Neuronal stem cell (in vitro differentiated cells): ENCODE results near the gene CELF1.

Experiments used
- DNase-seq: peaks from one replicate; pipeline ENCODE4 v3.0.0-alpha.2; 2013; ENCODE audit warnings: low spot score
- H2AFZ ChIP-seq: one replicate; pipeline ENCODE4 v1.6.1; 2013; ENCODE audit warnings: mild to moderate bottlenecking, low read length, inconsistent platforms
- H2AK5ac ChIP-seq: 2 replicates; pipeline ENCODE4 v1.6.1; 2013; ENCODE audit warnings: low read depth, mild to moderate bottlenecking, inconsistent platforms, low read length, moderate library complexity, mixed read lengths
- H2BK120ac ChIP-seq: 2 replicates; pipeline ENCODE4 v1.6.1; 2013; ENCODE audit warnings: low read depth, mild to moderate bottlenecking, inconsistent platforms, low read length, moderate library complexity, mixed read lengths
- H2BK12ac ChIP-seq: one replicate; pipeline ENCODE4 v1.6.1; 2013; ENCODE audit warnings: low read length, inconsistent platforms
- H2BK15ac ChIP-seq: 2 replicates; pipeline ENCODE4 v1.6.1; 2013; ENCODE audit warnings: mild to moderate bottlenecking, low read length, inconsistent platforms, mixed read lengths
- H2BK5ac ChIP-seq: one replicate; pipeline ENCODE4 v1.6.1; 2013; ENCODE audit warnings: inconsistent platforms, mild to moderate bottlenecking, low read length, moderate library complexity
- H3K14ac ChIP-seq: one replicate; pipeline ENCODE4 v1.6.1; 2013; ENCODE audit warnings: low read length, inconsistent platforms
- H3K18ac ChIP-seq: 2 replicates; pipeline ENCODE4 v1.6.1; 2013; ENCODE audit warnings: low read length, inconsistent platforms
- H3K23ac ChIP-seq: 2 replicates; pipeline ENCODE4 v1.6.1; 2013; ENCODE audit warnings: low read depth, mild to moderate bottlenecking, mixed read lengths, low read length, inconsistent platforms; ENCODE audit not compliant: poor library complexity
- H3K27ac ChIP-seq: replicated peaks from 3 replicates; pipeline ENCODE4 v1.5.1; 2013; ENCODE audit warnings: low read length, inconsistent platforms
- H3K27me3 ChIP-seq, 3 experiments: 2 replicates each; pipeline ENCODE4 v1.6.1; 2013; ENCODE audit warnings: low read length in 3 of 3, mild to moderate bottlenecking in 2 of 3, inconsistent platforms in 1 of 3, low read depth in 1 of 3, mixed read lengths in 1 of 3, moderate library complexity in 1 of 3; ENCODE audit not compliant: control insufficient read depth in 3 of 3, insufficient read depth in 3 of 3
- H3K36me3 ChIP-seq, 2 donors: replicated peaks in 1 of 2; 2 replicates each; pipeline ENCODE4 v1.6.1; 2013; ENCODE audit warnings: low read length in 2 of 2; ENCODE audit not compliant: control insufficient read depth in 2 of 2, insufficient read depth in 2 of 2
- H3K4ac ChIP-seq: 2 replicates; pipeline ENCODE4 v1.6.1; 2013; ENCODE audit warnings: inconsistent platforms, mild to moderate bottlenecking, low read length, moderate library complexity
- H3K4me1 ChIP-seq, 2 donors: 1 replicate in 1 of 2; 2 replicates in 1 of 2; pipeline ENCODE4 v1.6.1; 2013; ENCODE audit warnings: low read length in 2 of 2, low read depth in 1 of 2; ENCODE audit not compliant: control insufficient read depth in 2 of 2, insufficient read depth in 1 of 2
- H3K4me2 ChIP-seq: one replicate; pipeline ENCODE4 v1.6.1; 2013; ENCODE audit warnings: mild to moderate bottlenecking, low read length, inconsistent platforms; ENCODE audit not compliant: insufficient read depth, poor library complexity, severe bottlenecking
- H3K4me3 ChIP-seq, 2 donors: 2 replicates each; pipeline ENCODE4 v1.5.1; 2013; ENCODE audit warnings: low read length in 2 of 2, mild to moderate bottlenecking in 2 of 2, inconsistent platforms in 1 of 2, moderate library complexity in 1 of 2
- H3K79me1 ChIP-seq: one replicate; pipeline ENCODE4 v1.6.1; 2013; ENCODE audit warnings: low read depth, mild to moderate bottlenecking, inconsistent platforms, low read length, moderate library complexity
- H3K9ac ChIP-seq: one replicate; pipeline ENCODE4 v1.6.1; 2013; ENCODE audit warnings: mild to moderate bottlenecking, low read depth, low read length, inconsistent platforms; ENCODE audit not compliant: poor library complexity
- H3K9me3 ChIP-seq, 2 donors: replicated peaks in 1 of 2; 2 replicates each; pipeline versions ENCODE3 to v1.6.1; 2013; ENCODE audit warnings: low read length in 2 of 2, mild to moderate bottlenecking in 2 of 2, inconsistent platforms in 1 of 2, low read depth in 1 of 2, mixed read lengths in 1 of 2, moderate library complexity in 1 of 2; ENCODE audit not compliant: control insufficient read depth in 2 of 2, insufficient read depth in 1 of 2
- H4K8ac ChIP-seq: one replicate; pipeline ENCODE4 v1.6.1; 2013; ENCODE audit warnings: low read depth, mild to moderate bottlenecking, inconsistent platforms, low read length, moderate library complexity
- H4K91ac ChIP-seq: one replicate; pipeline ENCODE4 v1.6.1; 2013; ENCODE audit warnings: low read length, low read depth, mild to moderate bottlenecking, inconsistent platforms; ENCODE audit not compliant: poor library complexity
- WGBS, 2 donors: extraction: QIAGEN DNeasy Blood & Tissue Kit; methylation state at CpG; one replicate each; pipeline ENCODE4 v1.1.7; 2013; ENCODE audit warnings: missing lambda C conversion rate in 2 of 2, mixed read lengths in 1 of 2; ENCODE audit not compliant: insufficient read length in 2 of 2, insufficient replicate concordance in 1 of 2; ENCODE audit errors: extremely low coverage in 2 of 2; 5-methylcytosine and 5-hydroxymethylcytosine counted together

Gene CELF1

DNA sequence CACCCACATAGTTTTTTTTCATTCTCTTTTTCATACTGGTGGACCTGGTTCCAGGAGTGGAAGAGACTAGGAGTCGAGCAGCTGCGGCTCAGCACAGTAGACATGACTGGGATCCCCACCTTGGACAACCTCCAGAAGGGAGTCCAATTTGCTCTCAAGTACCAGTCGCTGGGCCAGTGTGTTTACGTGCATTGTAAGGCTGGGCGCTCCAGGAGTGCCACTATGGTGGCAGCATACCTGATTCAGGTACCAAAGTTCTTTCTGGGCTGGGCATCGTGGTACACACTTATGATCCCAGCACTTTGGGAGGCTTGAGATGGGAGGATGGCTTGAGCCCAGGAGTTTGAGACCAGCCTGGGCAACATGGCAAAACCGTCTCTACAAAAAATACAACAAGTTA, 16.7 kb upstream of the CELF1 start:
- no peak overlapping the region for H2AFZ ChIP-seq
- peaks cover 20 to 51% of the 10 kb centered on the region in 2 donors for H3K36me3 ChIP-seq
- no peak overlapping the region for H2BK12ac ChIP-seq

DNA sequence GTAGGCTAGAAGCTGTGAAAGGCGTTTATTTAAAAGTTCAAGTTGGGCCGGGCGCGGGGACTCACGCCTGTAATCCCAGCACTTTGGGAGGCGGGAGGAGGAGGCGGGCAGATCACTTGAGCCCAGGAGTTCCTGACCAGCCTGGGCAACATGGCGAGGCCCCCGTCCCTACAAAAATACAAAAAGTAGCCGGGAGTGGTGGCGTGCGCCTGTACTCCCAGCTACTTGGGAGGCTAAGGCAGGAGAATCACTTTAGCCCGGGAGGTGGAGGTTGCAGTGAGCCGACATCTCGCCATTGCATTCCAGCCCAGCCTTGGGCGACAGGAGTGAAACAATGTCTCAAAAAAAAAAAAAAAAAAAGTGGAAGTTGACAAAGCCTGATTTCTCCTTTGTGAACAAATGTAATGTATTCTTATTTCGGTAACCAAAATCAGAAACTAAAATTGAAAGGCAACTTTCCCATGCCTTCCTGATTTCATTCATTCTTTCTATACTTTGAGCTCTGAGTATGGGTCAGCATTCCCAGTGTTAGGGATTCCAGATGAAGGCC, 13.3 kb upstream of the CELF1 start:
- H2BK120ac ChIP-seq = peak overlapping the region; percentile 97
- peak overlapping the region; percentile 53 for H4K91ac ChIP-seq
- peak overlapping the region; percentile 97 for H3K23ac ChIP-seq
- H3K27me3 ChIP-seq = peaks cover 0 to 3% (median 0%) of the 10 kb centered on the region in 3 experiments
- peak overlapping the region; percentile 99 for H4K8ac ChIP-seq
- WGBS, 2 donors = no CpG with 5 or more reads among the region's 17 CpGs
- no peak overlapping the region for H2AK5ac ChIP-seq
- peaks cover 0 to 4% of the 10 kb centered on the region in 2 donors for H3K4me1 ChIP-seq
- peak overlapping the region; percentile 96 for H3K9ac ChIP-seq
- H2BK15ac ChIP-seq = no peak overlapping the region
- peak overlapping the region; percentile 73 for H3K4me2 ChIP-seq
- peak overlapping the region; percentile 97 for H3K4ac ChIP-seq
- peak overlapping the region; percentile 99 for H3K18ac ChIP-seq
- no peak for DNase-seq
- no peaks in the 10 kb centered on the region for H3K9me3 ChIP-seq
- peaks cover 6% of the 10 kb centered on the region for H3K79me1 ChIP-seq
- H3K36me3 ChIP-seq = peaks cover 2 to 17% of the 10 kb centered on the region in 2 donors
- peak overlapping the region; percentile 94 for H3K14ac ChIP-seq
- peak overlapping the region; percentile 93 for H2AFZ ChIP-seq
- no peak overlapping the region for H2BK5ac ChIP-seq
- peak overlapping the region; percentile 56 to 86 for H3K4me3 ChIP-seq
- no peak overlapping the region for H2BK12ac ChIP-seq
- no peak overlapping the region for H3K27ac ChIP-seq

More for the DNA sequence above, 16.7 kb upstream of the CELF1 start:
- Histone ChIP-seq H4K91ac (no peak overlapping the region), H2BK5ac (no peak overlapping the region), H3K9ac (no peak overlapping the region), H3K79me1 (peaks cover 10% of the 10 kb centered on the region), H3K4ac (no peak overlapping the region), H3K4me3 (no peak overlapping the region), H3K4me2 (no peak overlapping the region), H3K23ac (no peak overlapping the region), H3K27me3 (peaks cover 0 to 3% (median 0%) of the 10 kb centered on the region in 3 experiments), H3K9me3 (no peaks in the 10 kb centered on the region), H2AK5ac (no peak overlapping the region), H3K14ac (no peak overlapping the region), H3K27ac (no peak overlapping the region), H2BK15ac (no peak overlapping the region), H2BK120ac (no peak overlapping the region), H3K18ac (no peak overlapping the region), H4K8ac (no peak overlapping the region), H3K4me1 (peaks cover 0 to 4% of the 10 kb centered on the region in 2 donors)
- DNase-seq = no peak
- whole genome bisulfite sequencing, 2 donors = no CpG with 5 or more reads among the region's 7 CpGs

DNA sequence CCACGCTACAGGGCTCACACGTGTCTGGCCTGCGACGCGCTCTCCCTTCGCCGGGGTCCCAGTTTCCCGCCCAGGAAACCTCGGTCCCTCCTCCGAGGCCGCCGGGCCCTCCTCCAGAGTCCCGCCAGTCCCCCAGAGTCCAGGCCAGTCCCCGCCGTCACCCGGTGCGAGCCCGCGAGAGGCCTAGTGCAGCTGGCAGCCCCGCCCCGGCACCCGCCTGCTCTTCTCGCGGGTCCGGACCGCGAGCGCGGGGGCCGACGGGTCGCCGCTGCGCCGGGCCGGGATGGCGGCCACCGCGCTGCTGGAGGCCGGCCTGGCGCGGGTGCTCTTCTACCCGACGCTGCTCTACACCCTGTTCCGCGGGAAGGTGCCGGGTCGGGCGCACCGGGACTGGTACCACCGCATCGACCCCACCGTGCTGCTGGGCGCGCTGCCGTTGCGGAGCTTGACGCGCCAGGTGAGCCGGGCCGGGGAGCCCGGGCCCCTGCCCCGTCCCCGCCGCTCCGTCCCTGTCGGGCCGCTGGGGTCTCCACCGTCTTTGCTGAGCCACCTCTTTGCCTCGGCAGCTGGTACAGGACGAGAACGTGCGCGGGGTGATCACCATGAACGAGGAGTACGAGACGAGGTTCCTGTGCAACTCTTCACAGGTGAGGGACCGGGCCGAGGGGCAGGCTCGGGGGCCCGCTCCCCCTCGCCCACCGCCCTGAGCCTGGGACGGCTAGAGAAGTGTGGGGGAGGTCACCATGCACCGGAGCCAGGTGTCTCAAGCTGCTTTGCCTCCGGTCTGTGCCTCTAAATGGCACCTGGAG, 12.6 kb upstream of the CELF1 start, which contains the start of gene PTPMT1:
Gene PTPMT1, plus strand, starts transcription at position 260 of the 809 bp plus-strand sequence. Its CDS starts 24 bp downstream, at position 284.
- Histone ChIP-seq H3K36me3 (peaks cover 2 to 13% of the 10 kb centered on the region in 2 donors), H2AFZ (peak within 1 kb of the TSS; percentile 93), H4K8ac (peak within 1 kb of the TSS; percentile 99), H3K4ac (peak within 1 kb of the TSS; percentile 97), H4K91ac (peak within 1 kb of the TSS; percentile 53), H2BK5ac (no peak within 1 kb of the TSS), H2BK15ac (peak within 1 kb of the TSS; percentile 94), H3K9me3 (no peaks in the 10 kb centered on the region), H3K4me1 (peaks cover 0 to 4% of the 10 kb centered on the region in 2 donors), H3K4me3 (peak within 1 kb of the TSS; percentile 56 to 86), H3K27me3 (peaks cover 0 to 3% (median 0%) of the 10 kb centered on the region in 3 experiments), H3K14ac (peak within 1 kb of the TSS; percentile 94), H2BK12ac (peak within 1 kb of the TSS; percentile 84), H2BK120ac (peak within 1 kb of the TSS; percentile 97), H3K79me1 (peaks cover 6% of the 10 kb centered on the region), H3K4me2 (peak within 1 kb of the TSS; percentile 73), H2AK5ac (peak within 1 kb of the TSS; percentile 75), H3K18ac (peak within 1 kb of the TSS; percentile 99), H3K9ac (peak within 1 kb of the TSS; percentile 96), H3K27ac (no peak within 1 kb of the TSS), H3K23ac (peak within 1 kb of the TSS; percentile 97)
- WGBS, 2 donors = no CpG with 5 or more reads among the region's 86 CpGs
- no peak for DNase-seq

DNA sequence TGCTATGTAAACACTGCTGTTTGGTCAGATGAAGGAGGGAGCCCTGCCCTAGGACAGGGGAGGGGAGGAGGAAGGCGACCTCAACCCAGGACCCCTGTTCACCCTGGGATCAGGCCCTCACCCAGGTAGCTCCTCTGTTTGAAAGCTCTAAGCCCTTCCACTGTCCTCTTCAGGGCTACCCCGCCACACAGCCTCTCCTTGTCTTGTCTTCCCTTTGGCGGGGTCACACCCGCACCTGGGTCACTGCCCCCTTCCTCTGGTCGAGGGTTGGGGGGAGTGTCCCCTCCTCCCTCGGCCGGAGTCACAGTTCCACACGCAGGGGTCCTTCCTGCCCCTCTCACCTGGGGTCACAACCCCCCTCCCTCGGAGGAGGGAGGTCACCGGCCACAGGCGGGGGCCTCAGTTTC, 12.0 kb upstream of the CELF1 start:
- Histone ChIP-seq H2BK12ac (no peak overlapping the region), H3K23ac (peak overlapping the region; percentile 97), H3K4ac (no peak overlapping the region), H3K4me3 (peak overlapping the region; percentile 56 to 86), H3K27ac (no peak overlapping the region), H3K9me3 (no peaks in the 10 kb centered on the region), H2BK5ac (no peak overlapping the region), H4K91ac (no peak overlapping the region), H3K14ac (peak overlapping the region; percentile 0), H3K18ac (peak overlapping the region; percentile 99), H2AK5ac (peak overlapping the region; percentile 6), H2AFZ (peak overlapping the region; percentile 93), H3K4me1 (peaks cover 0 to 4% of the 10 kb centered on the region in 2 donors), H2BK120ac (peak overlapping the region; percentile 97), H3K36me3 (peaks cover 2 to 9% of the 10 kb centered on the region in 2 donors), H4K8ac (peak overlapping the region; percentile 96), H3K4me2 (peak overlapping the region; percentile 73), H3K27me3 (peaks cover 0 to 3% (median 0%) of the 10 kb centered on the region in 3 experiments), H3K79me1 (peaks cover 6% of the 10 kb centered on the region), H3K9ac (peak overlapping the region; percentile 96), H2BK15ac (peak overlapping the region; percentile 94)
- no CpG with 5 or more reads among the region's 11 CpGs for WGBS, 2 donors
- DNase-seq = no peak
